GM12874 (cell line): Measurements from ENCODE around the gene RPL12.

ENCODE experiments used
- TF ChIP-seq, protein P1 (sequence below): IDR thresholded peaks from 2 replicates; pipeline ENCODE4 v1.5.1; 2011; ENCODE audit warnings: low read depth, mild to moderate bottlenecking, control low read depth, low read length, moderate library complexity; ENCODE audit not compliant: insufficient read depth

Gene RPL12

DNA sequence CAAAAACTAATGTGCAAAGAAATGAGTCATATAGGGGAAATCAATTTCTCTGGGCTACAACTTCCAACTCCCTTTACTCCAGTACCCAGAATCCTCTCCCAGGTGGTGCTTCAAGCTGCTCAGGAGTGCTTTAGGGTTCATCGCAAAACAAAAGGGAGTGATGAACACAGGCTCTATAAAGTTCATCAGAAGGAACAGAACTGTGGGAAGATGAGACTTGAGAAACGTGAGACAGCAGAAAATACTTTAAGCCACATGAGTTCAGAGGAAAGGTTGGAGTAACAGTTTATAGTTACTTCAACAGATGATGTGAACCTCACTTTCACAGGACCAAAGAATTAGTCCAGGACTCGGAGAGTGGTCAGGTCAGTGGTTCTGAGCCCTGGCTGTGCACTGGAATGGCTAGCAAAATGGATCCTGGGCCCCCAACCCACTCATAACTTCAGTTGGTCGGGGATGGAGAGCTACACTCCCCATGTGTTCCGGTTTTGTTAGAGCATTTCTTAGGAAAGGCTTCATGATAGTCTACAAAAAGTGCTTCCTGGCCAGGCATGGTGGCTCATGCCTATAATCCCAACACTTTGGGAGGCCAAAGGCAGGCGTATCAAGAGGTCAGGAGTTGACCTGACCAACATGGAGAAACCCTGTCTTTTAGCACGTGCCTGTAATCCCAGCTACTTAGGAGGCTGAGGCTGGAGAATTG is 4.3 kb downstream of the RPL12 start:
- TF ChIP-seq, protein P1, sequence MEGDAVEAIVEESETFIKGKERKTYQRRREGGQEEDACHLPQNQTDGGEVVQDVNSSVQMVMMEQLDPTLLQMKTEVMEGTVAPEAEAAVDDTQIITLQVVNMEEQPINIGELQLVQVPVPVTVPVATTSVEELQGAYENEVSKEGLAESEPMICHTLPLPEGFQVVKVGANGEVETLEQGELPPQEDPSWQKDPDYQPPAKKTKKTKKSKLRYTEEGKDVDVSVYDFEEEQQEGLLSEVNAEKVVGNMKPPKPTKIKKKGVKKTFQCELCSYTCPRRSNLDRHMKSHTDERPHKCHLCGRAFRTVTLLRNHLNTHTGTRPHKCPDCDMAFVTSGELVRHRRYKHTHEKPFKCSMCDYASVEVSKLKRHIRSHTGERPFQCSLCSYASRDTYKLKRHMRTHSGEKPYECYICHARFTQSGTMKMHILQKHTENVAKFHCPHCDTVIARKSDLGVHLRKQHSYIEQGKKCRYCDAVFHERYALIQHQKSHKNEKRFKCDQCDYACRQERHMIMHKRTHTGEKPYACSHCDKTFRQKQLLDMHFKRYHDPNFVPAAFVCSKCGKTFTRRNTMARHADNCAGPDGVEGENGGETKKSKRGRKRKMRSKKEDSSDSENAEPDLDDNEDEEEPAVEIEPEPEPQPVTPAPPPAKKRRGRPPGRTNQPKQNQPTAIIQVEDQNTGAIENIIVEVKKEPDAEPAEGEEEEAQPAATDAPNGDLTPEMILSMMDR = no peak

DNA sequence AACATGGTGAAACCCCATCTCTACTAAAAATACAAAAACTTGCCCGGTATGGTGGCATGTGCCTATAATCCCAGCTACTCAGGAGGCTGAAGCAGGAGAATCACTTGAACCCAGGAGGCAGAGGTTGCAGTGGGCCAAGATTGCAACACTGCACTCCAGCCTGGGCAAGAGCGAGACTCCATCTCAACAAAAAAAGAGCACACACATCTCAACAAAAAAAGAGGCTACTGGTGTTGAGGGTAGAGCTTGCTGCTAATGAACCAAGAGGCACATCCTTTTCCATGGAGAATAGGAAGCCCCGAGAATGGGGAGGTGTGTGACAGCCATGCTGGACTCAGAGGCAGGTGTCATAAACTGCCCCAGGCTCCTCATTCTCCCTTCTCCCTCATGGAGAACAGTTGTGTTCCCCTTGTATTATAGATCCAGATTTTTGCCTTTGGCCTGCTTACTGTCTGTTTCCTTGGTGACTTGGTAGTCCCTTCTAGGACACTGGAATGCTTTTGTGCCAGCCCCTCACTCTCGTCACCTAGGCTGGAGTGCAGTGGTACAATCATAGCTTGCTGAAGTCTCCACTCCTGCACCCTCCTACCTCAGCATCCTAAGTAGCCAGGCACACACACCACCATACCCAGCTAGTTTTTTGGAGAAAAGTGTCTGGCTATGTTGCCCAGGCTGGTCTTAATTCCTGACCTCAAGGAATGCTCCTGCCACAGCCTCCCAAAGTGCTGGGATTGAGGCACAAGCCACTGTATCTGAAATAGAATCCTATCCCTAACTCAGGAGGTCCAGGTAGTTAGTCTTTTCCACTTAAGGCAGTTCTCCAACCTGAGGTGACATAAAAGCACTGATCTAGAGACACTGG is 5.1 kb downstream of the RPL12 start:
- TF ChIP-seq, protein P1 = no peak

DNA sequence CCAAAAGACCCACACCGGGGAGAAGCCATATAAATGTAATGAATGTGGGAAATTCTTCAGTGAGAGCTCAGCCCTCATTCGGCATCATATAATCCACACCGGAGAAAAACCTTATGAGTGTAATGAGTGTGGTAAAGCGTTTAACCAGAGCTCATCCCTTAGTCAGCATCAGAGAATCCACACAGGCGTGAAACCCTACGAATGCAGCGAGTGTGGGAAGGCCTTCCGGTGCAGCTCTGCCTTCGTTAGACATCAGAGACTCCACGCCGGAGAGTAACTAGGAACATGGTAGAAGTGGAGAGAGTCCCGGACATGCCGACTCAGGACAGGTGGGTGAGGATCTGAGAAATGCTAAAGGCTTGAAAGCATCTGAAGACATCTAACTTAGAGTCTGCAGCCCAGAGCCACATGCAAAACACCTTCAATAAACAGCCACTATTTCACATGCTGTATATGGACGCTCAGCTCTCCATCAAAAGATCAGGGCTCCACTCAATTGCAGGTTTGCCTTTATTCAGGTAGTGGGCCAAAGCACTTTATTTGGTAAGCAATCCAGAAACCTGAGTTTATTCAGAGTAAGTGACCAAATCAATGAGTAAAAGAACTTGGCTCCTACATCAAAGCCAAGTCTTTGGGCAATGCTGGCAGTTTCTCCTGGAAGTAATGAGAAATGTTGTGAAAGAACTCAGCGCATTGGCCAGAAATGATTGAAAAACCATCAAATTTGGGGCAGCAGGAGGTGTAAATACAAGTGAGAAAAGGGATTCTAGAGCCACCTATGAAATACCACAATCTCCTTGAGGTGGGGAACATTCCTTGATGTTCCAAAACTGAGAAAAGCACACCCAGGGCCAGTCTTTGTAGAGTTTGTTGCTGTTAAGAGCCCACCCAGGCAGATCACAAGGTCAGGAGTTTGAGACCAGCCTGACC is 6.0 kb downstream of the RPL12 start:
- TF ChIP-seq, protein P1 = no peak

DNA sequence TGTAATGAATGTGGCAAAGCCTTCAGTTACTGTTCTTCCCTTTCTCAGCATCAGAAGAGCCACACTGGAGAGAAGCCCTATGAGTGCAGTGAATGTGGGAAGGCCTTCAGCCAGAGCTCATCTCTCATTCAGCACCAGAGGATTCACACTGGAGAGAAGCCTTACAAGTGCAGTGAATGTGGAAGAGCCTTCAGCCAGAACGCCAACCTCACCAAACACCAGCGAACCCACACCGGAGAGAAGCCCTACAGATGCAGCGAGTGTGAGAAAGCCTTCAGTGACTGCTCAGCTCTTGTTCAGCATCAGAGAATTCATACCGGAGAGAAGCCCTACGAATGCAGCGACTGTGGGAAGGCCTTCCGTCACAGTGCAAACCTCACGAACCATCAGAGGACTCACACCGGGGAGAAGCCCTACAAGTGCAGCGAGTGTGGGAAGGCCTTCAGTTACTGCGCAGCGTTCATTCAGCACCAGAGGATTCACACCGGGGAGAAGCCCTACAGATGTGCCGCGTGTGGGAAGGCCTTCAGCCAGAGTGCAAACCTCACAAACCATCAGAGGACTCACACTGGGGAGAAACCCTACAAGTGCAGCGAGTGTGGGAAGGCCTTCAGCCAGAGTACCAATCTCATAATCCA is 6.8 kb downstream of the RPL12 start:
- TF ChIP-seq, protein P1 = no peak

DNA sequence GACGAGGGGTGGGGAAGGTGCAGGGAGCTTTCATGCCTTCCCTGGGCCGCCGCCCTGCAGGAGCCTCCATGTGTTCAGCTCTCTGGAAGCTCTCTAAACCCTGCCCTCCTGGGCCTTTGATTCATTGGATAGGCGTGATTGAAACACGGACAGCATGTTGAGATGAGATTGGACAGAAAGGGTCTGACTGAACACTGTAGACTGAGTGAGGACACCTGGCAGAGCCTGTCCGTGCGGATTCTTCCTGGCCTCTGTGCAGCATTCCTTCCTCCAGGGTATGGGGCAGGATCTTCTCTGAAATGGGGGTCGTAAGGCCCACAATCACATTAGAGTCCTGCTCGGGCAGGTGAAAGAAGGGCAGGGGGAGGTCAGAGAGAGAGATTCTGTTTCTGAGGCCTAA is 12.8 kb downstream of the RPL12 start:
- TF ChIP-seq, protein P1 = no peak

DNA sequence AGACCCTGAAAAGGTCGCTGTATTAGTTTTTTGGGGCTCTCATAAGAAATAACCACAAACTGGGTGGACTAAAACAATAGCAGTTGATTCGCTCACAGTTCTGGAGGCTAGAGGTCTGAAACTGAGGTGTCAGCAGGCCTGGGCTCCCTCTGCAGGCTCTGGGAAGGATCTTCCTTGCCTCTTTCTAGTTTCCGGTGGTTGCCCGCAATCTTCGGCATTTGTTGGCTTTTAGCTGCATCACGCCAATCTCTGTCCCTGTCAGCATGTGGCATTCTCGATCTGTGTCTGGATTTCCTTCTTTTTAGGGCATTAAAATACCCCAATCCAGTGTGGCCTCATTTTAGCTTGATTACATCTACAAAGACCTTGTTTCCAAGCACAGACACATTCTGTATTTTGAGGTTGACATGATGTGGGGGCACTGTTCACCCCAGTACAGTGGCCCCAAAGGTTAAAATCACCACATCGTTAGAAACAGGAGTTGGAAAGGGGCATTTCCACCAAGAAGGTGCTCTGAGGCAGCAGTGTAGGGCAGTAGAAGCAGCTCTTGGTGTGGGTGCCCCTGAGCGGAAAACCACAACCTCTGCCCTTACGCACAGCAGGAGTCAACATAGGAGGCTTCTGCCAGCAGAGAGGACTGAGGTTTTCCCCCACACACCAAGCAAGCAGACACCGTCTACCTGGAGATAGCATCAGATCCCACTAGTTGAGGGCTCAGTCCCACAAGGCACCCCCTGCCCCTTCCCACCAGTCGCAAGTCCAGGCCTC is 13.5 kb downstream of the RPL12 start:
- TF ChIP-seq, protein P1 = no peak
